ENCODE results near the gene HRK. TPM values are rescaled to one million over a fixed set of nuclear protein-coding genes. Genes with fewer than 3 reads are reported as not detected.

The HRK gene
- total and polyA plus RNA-seq, 8 donors, result 0.06 to 0.25 (median 0.18) TPM; not detected in 5

DNA sequence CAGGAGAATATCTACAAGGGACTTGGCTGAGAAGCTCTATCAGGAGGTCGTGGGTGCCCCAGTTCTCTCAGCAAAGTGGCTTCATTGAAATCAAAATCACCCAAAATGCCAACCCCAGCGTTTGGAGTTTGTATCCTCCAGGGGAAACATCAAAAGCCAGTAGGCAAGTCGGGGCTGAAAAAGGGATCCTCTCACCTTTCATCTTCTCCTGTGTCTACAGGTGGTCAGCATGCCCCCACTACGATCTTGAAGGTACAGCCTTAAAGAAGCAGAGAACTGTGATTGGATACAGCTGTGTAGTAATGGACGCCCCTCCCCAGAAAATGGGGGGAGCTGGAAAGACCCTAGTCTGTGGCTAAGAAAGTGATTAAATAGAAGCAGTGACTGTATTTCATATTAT lies 22.2 kb downstream of the HRK start:
- intact Hi-C loops (cut with DNase I; ENCODE audit: low total_unique reads), result no loop called here
- H3K36me3 ChIP-seq, result no peaks in the 10 kb centered on the region
- WGBS, 5 donors, result 32 to 59% (median 40%) methylated on average over 5 of the region's 5 CpGs

DNA sequence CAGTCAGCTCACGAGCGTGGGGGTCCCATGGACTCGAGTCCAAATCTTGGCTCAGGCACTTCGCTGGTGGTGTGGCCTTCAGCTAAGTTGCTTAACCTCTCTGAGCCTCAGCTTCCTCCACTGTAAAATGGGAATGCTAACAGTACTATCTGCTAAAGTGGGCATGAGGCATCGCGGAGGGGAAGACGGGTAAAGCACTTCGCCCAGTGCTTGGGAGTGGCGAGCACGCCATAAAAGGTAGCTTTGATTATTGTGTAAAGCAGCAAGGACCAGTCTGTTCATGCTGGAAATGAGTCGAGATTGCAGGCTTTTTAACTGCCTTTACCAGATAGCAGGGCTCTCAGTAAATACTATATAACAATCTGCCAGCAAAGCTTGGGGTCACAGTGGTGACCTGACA lies 24.5 kb downstream of the HRK start:
- Histone ChIP-seq H3K9me3 (no peaks in the 10 kb centered on the region), H3K27ac (no peak overlapping the region), H3K27me3 (peaks cover 0 to 68% (median 4%) of the 10 kb centered on the region in 3 donors), H3K4me3 (no peak overlapping the region), H3K36me3 (no peaks in the 10 kb centered on the region), H3K4me1 (peaks cover 0 to 20% (median 4%) of the 10 kb centered on the region in 4 donors)
- TF ChIP-seq POLR2AphosphoS5 (IDR thresholded peaks at IDR 0.05), result no peak
- TF ChIP-seq, protein P1, sequence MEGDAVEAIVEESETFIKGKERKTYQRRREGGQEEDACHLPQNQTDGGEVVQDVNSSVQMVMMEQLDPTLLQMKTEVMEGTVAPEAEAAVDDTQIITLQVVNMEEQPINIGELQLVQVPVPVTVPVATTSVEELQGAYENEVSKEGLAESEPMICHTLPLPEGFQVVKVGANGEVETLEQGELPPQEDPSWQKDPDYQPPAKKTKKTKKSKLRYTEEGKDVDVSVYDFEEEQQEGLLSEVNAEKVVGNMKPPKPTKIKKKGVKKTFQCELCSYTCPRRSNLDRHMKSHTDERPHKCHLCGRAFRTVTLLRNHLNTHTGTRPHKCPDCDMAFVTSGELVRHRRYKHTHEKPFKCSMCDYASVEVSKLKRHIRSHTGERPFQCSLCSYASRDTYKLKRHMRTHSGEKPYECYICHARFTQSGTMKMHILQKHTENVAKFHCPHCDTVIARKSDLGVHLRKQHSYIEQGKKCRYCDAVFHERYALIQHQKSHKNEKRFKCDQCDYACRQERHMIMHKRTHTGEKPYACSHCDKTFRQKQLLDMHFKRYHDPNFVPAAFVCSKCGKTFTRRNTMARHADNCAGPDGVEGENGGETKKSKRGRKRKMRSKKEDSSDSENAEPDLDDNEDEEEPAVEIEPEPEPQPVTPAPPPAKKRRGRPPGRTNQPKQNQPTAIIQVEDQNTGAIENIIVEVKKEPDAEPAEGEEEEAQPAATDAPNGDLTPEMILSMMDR (IDR thresholded peaks at IDR 0.05), result no peak
- intact Hi-C loops (cut with DNase I; ENCODE audit: low total_unique reads), result no loop called here
- 80 to 92% (median 83%) methylated on average over 9 to 11 of the region's 11 CpGs for WGBS, 5 donors
- DNase-seq, result no peak

More for the DNA sequence above, 22.2 kb downstream of the HRK start:
- H3K27me3 ChIP-seq, result peaks cover 0 to 66% (median 4%) of the 10 kb centered on the region in 3 donors
- H3K9me3 ChIP-seq, result no peaks in the 10 kb centered on the region
- no peak for DNase-seq
- peaks cover 0 to 20% (median 4%) of the 10 kb centered on the region in 4 donors for H3K4me1 ChIP-seq
- TF ChIP-seq POLR2AphosphoS5 (IDR thresholded peaks at IDR 0.05) (no peak), POLR2A (IDR thresholded peaks at IDR 0.05) (no peak), EP300 (IDR thresholded peaks at IDR 0.05) (no peak)
- TF ChIP-seq, protein P1 (IDR thresholded peaks at IDR 0.05), result no peak
- no peak overlapping the region for H3K27ac ChIP-seq
- H3K4me3 ChIP-seq, result no peak overlapping the region

DNA sequence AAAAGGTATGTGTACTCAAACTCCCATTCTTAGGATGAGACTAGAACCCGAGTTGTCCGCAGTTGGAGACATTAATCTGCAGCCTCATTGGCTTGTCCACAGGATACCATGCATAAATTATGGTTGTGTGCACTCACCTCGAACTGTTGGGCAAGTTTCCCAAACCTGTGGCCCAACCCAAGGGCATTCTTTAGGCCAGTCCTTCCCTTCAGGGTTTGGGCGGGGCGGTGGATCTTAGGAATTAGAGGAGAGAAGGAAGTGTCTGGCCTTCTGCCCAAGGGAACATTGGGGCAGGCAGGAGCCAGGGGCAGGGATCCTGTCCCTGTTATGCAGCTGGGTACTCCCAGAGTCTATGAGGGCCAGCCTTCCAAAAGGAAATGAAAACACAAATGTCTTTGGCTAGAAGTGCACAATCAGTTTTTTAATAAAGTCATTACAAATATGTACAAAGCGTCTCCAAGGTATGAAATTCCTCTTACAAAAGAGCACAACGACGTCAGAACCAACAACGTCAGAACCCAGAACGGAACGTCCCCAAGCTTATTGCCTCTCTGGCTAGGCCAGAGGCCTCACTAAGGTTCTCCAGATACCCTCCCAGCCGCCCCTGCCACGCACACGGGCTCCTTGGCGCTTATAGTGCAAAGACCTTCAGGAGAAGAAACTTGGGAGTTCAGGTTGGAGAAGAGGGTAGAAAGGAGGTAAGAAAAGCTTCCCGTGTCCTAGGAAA lies 25.3 kb downstream of the HRK start:
- Histone ChIP-seq H3K27ac (no peak overlapping the region), H3K4me3 (no peak overlapping the region), H3K9me3 (no peaks in the 10 kb centered on the region), H3K4me1 (peaks cover 0 to 12% (median under 1%) of the 10 kb centered on the region in 4 donors), H3K27me3 (peaks cover 0 to 69% (median 4%) of the 10 kb centered on the region in 3 donors), H3K36me3 (no peaks in the 10 kb centered on the region)
- no peak for TF ChIP-seq POLR2A (IDR thresholded peaks at IDR 0.05)
- no peak for TF ChIP-seq POLR2AphosphoS5 (IDR thresholded peaks at IDR 0.05)
- TF ChIP-seq, protein P1 (IDR thresholded peaks at IDR 0.05), result no peak
- no peak for TF ChIP-seq EP300 (IDR thresholded peaks at IDR 0.05)
- intact Hi-C loops (cut with DNase I; ENCODE audit: low total_unique reads), result no loop called here
- no peak for DNase-seq
- WGBS, 5 donors, result 78 to 82% (median 79%) methylated on average over 15 to 16 of the region's 16 CpGs

- no peak for DNase-seq
- 75 to 83% (median 78%) methylated on average over 5 of the region's 5 CpGs for whole genome bisulfite sequencing, 5 donors
- Histone ChIP-seq H3K27ac (no peak overlapping the region), H3K27me3 (peaks cover 0 to 59% (median 4%) of the 10 kb centered on the region in 3 donors), H3K4me1 (no peaks in the 10 kb centered on the region), H3K9me3 (no peaks in the 10 kb centered on the region), H3K4me3 (no peak overlapping the region), H3K36me3 (no peaks in the 10 kb centered on the region)
- intact Hi-C loops (cut with DNase I; ENCODE audit: low total_unique reads), result no loop called here
- TF ChIP-seq POLR2AphosphoS5 (IDR thresholded peaks at IDR 0.05), result no peak
- TF ChIP-seq, protein P1 (IDR thresholded peaks at IDR 0.05), result no peak
- TF ChIP-seq POLR2A (IDR thresholded peaks at IDR 0.05), result no peak
- TF ChIP-seq EP300 (IDR thresholded peaks at IDR 0.05), result no peak
Observed at GRCh38 chr12:116853507-116853906, 27.7 kb downstream of the HRK start.

All from stomach (tissue), 9 donors.